ENCODE data around the gene ATP8B1. TPM values are rescaled to one million over a fixed set of nuclear protein-coding genes. Genes with fewer than 3 reads are reported as not detected.
A peak's percentile ranks its signal among the peaks of the same experiment; 100 is the strongest.

The ATP8B1 gene
- total RNA-seq, 1 experiment from 2014 or later: 1.1 TPM

GRCh38 chr18:57666818-57667497, 136.2 kb downstream of the ATP8B1 start:
- Histone ChIP-seq H3K4me2 (ENCODE audit: insufficient read depth, insufficient read length, low read length) (no peak overlapping the region), H2AK5ac (ENCODE audit: insufficient read length, low read length) (no peak overlapping the region), H3K23me2 (ENCODE audit: insufficient read length, low read depth, low read length, poor library complexity, severe bottlenecking) (no peaks in the 10 kb centered on the region), H3K9me3 (ENCODE audit: control insufficient read depth, low read depth, low read length) (no peaks in the 10 kb centered on the region), H3K79me2 (ENCODE audit: insufficient read depth, low read length) (no peaks in the 10 kb centered on the region), H3K56ac (ENCODE audit: insufficient read length, low read depth, low read length) (no peak overlapping the region), H2BK20ac (ENCODE audit: low read depth, low read length, poor library complexity, severe bottlenecking) (no peak overlapping the region), H2AFZ (ENCODE audit: low read length) (no peak overlapping the region), H4K5ac (ENCODE audit: insufficient read length, low read depth, low read length) (no peak overlapping the region), H3K14ac (ENCODE audit: insufficient read depth, low read length) (no peak overlapping the region), H3K4me1 (ENCODE audit: insufficient read depth, low read length) (no peaks in the 10 kb centered on the region), H4K20me1 (ENCODE audit: control insufficient read depth, insufficient read depth, insufficient read length) (no peaks in the 10 kb centered on the region), H3K27ac (ENCODE audit: insufficient read length, low read depth, low read length) (no peak overlapping the region), H3K18ac (ENCODE audit: insufficient read length, low read depth, low read length) (no peak overlapping the region), H3K27me3 (ENCODE audit: insufficient read depth, low read length) (no peaks in the 10 kb centered on the region), H2BK120ac (ENCODE audit: low read depth, low read length, poor library complexity, severe bottlenecking) (no peak overlapping the region), H3T11ph (ENCODE audit: low read length) (no peak overlapping the region), H2BK12ac (ENCODE audit: insufficient read length, low read depth, low read length) (no peak overlapping the region), H2BK5ac (ENCODE audit: insufficient read length, low read length) (no peak overlapping the region), H4K91ac (ENCODE audit: insufficient read length, low read depth, low read length) (no peak overlapping the region), H2BK15ac (ENCODE audit: low read depth, low read length) (no peak overlapping the region), H3K4ac (ENCODE audit: low read depth, low read length) (no peak overlapping the region), H3K79me1 (ENCODE audit: insufficient read depth, low read depth, low read length, poor library complexity, severe bottlenecking) (no peaks in the 10 kb centered on the region), H4K8ac (replicated peaks; ENCODE audit: insufficient read length, low read depth, low read length) (no peak overlapping the region), H3K9ac (ENCODE audit: extremely low read depth, insufficient read length, low read length) (no peak overlapping the region), H3K23ac (ENCODE audit: insufficient read length, low read depth, low read length) (no peak overlapping the region)
- WGBS (ENCODE audit: extremely low coverage, insufficient read length, low lambda C conversion rate): no CpG with 5 or more reads among the region's 6 CpGs
- H3K4me3 Mint-ChIP-seq: no peak overlapping the region
- peaks cover 0 to 11% of the 10 kb centered on the region in 2 experiments; a peak in 2 of 4 replicates for H3K4me1 Mint-ChIP-seq
- DNase-seq: no peak
- no peaks in the 10 kb centered on the region for H3K27me3 Mint-ChIP-seq (ENCODE audit: low read depth)
- H3K27ac Mint-ChIP-seq: 0 out of 7 replicates have a peak overlapping the region, but pooled peaks of 1 of the 3 experiments have one; percentile 11
- H3K36me3 Mint-ChIP-seq (ENCODE audit: insufficient read depth in 1 of 3, low read depth in 3 of 3): peaks cover 0 to under 1% (median under 1%) of the 10 kb centered on the region in 3 experiments; a peak in 3 of 7 replicates
- no peak for TF ChIP-seq CTCF (conservative IDR thresholded peaks at IDR 0.05)
- H3K9me3 Mint-ChIP-seq: peaks cover 0 to 3% of the 10 kb centered on the region in 2 experiments; a peak in 2 of 5 replicates

All from H9 (cell line).